ENCODE results near the gene DEGS2. TPM values are rescaled to one million over a fixed set of nuclear protein-coding genes. Genes with fewer than 3 reads are reported as not detected.
A peak's percentile ranks its signal among the peaks of the same experiment; 100 is the strongest.

DEGS2 gene
- total RNA-seq, 2 experiments from 2014 or later = 0.05 to 0.39 TPM

DNA sequence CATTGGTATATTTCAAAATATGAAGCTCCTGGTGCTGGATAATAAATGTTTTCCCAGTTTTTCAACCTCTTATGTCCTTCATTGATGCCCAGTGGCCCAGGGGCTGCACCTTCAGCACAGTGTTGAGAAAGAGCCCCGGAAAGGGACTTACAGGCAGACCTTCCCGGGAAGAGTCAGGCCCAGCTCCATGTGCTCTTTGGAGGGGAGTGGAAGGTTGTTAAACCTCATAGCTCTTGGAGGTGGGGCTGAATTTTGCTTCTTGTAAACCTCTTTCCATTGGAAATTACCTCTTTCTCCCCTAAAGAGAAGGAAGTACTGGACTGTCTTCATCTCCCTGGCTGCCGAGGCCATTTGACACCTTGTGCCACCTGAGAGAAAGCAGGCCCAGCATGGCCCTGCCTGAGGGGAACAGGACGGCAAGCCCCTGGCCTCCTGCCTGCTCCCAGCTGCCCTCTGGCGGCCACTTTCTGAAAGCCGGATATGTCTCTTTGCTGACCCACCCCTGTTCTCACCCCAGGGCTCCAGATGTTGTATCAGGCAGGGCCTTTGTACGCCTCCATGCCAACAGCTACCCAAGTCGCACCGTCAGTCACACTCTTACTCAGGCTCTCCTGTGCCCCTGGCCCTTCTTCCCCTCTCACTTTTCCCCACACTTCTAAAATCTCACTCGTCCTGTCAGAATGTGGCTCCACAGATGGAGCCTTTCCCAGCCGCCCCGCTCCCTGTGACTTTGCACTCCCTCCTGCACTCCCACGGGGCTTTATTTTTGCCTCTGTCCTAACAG is 51.2 kb downstream of the DEGS2 start:
- DNase-seq (peak; percentile 89), ATAC-seq (peak; percentile 66)
- Mint-ChIP-seq H3K9me3 (ENCODE audit: insufficient read depth) (no peaks in the 10 kb centered on the region), H3K36me3 (ENCODE audit: low read depth) (peaks cover 89% of the 10 kb centered on the region), H3K4me3 (no peak overlapping the region), H3K27me3 (ENCODE audit: low read depth) (no peaks in the 10 kb centered on the region), H3K27ac (peak overlapping the region; percentile 86), H3K4me1 (ENCODE audit: low read depth) (peaks cover 82% of the 10 kb centered on the region)
- POLR2A ChIA-PET = interaction anchor here (0.6 to 1.9 kb wide), 9 partner anchors 10 to 52 kb away, joined by 3 to 11 read pairs (median 4); no protein-coding TSS in a partner anchor
- CTCF ChIA-PET = interaction anchor here (0.6 to 13.2 kb wide), 23 partner anchors 8 to 128 kb away, joined by 3 to 321 read pairs (median 7); partner anchors contain the start of gene EVL

DNA sequence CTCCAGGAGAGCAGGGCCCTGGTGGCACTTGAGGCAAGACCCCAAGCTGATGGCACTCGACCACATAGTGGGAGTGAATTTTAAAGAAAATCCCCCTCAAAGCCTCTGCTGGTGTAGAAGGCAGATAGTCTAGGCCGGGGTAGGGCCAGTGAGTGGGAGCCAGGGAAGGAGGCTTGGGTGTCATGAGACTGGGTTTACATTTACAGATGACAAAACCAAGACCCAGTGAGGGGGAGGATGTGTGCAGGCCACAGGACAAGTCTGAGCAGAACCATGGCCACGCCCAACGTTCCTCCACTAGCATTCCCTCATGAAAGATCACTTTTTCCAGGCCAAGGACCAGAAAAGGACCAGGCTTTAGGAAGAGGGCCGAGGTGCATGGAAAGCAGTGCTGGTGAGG is 52.2 kb downstream of the DEGS2 start:
- ChIA-PET CTCF (interaction anchor here (1.0 to 13.2 kb wide), 16 partner anchors 9 to 124 kb away, joined by 3 to 321 read pairs (median 11); partner anchors contain the start of gene EVL), POLR2A (interaction anchor here (0.6 to 3.6 kb wide), 5 partner anchors 25 to 102 kb away, joined by 3 to 20 read pairs (median 8); no protein-coding TSS in a partner anchor)
- peaks cover 82% of the 10 kb centered on the region for H3K4me1 Mint-ChIP-seq (ENCODE audit: low read depth)
- DNase-seq = peak; percentile 41
- no peaks in the 10 kb centered on the region for H3K9me3 Mint-ChIP-seq (ENCODE audit: insufficient read depth)
- peaks cover 88% of the 10 kb centered on the region for H3K36me3 Mint-ChIP-seq (ENCODE audit: low read depth)
- peak overlapping the region; percentile 57 for H3K4me3 Mint-ChIP-seq
- peak; percentile 20 for ATAC-seq
- no peaks in the 10 kb centered on the region for H3K27me3 Mint-ChIP-seq (ENCODE audit: low read depth)
- H3K27ac Mint-ChIP-seq = peak overlapping the region; percentile 86

DNA sequence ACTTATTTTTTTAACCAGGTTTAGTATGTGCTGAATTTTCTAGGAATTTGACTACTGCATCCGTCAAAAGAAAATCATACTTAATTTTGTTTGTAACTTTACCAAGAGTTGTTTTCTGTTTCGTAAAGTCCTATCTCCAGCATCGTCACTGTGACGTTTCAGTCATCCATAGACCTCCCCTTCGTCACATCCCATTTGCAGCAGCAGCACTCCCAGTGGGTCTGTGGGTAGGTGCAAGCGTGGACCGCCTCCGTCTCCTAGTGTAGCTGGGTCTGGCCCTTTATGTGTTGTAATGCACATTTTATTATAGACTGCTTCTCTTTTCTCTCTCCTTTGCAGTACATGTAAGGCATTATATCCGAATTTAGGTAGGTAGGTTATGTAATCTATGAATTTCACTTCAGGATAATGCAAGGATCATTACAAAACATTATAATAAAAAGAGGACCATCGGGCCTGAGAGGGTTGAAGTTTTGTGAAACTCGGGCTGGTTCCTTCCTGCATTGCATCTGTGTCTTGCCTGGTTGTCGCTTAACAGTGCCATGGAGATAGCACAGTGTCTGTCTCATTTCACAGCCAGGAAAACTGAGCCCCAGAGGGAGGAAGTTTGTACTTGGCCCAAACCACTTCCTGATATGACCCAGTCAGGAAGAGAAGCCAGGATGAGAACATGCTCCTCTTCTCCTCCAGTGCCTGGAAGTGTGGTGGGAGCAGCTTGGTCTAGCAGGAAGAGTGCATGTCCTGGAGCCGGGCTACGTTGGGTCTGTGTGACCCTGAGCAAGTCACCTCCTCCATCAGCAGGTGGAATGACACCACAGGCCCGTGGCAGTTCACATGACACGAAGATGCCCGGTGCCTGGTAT is 53.0 kb downstream of the DEGS2 start:
- H3K4me1 Mint-ChIP-seq (ENCODE audit: low read depth) = peaks cover 86% of the 10 kb centered on the region
- CTCF ChIA-PET = interaction anchor here (1.0 to 13.2 kb wide), 14 partner anchors 9 to 135 kb away, joined by 3 to 321 read pairs (median 6); partner anchors contain the start of gene EVL
- peaks cover 88% of the 10 kb centered on the region for H3K36me3 Mint-ChIP-seq (ENCODE audit: low read depth)
- peak; percentile 43 for ATAC-seq
- H3K9me3 Mint-ChIP-seq (ENCODE audit: insufficient read depth) = no peaks in the 10 kb centered on the region
- DNase-seq = peak; percentile 69
- peak overlapping the region; percentile 57 for H3K4me3 Mint-ChIP-seq
- H3K27ac Mint-ChIP-seq = peak overlapping the region; percentile 86
- POLR2A ChIA-PET = interaction anchor here (0.8 to 3.6 kb wide), 8 partner anchors 25 to 45 kb away, joined by 4 to 20 read pairs (median 8); partner anchors contain the start of gene EVL
- H3K27me3 Mint-ChIP-seq (ENCODE audit: low read depth) = no peaks in the 10 kb centered on the region

DNA sequence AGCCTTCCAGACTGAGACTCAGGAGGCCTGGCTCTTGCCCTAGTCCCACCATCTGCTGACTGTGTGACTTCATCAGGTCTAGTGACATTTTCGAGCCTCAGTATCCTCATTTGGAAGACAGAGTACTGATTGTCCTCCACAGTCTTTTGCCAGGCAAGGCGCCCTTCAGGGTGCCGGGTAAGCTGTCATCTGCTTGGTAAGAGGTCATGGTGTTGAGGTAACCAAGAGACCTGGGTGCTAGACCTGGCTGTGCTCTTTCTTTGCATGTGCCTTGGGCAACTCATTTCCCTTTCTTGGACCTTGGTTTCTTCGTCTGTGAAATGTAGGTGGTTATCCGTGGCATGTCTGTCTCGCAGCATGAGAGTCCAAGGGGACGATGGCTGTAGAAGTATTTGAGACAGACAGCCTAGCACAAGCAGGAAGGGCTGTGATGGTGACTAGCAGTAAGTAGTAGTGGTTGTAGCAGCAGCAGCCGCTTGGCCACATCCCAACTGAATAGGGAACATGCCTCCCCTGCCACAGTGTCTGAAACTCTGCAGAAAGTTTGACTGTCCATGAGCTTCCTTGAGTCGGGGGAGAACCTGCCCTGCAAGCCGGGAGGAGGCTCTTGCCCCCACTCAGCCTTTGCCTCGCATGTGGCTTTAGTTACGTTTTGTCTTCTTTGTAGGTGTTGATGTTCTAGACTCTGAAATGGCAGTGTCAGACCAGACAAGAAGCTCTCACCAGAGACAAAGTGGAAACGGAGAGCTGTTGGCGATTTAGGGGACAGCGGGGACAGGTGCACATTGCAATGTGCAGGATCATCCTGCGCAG is 53.9 kb downstream of the DEGS2 start:
- H3K4me1 Mint-ChIP-seq (ENCODE audit: low read depth) = peaks cover 93% of the 10 kb centered on the region
- H3K36me3 Mint-ChIP-seq (ENCODE audit: low read depth) = peaks cover 90% of the 10 kb centered on the region
- ChIA-PET POLR2A (interaction anchor here (0.8 to 3.6 kb wide), 8 partner anchors 24 to 44 kb away, joined by 4 to 20 read pairs (median 8); partner anchors contain the start of gene EVL), CTCF (interaction anchor here (1.0 to 13.2 kb wide), 15 partner anchors 8 to 134 kb away, joined by 3 to 321 read pairs (median 7); partner anchors contain the start of gene EVL)
- no peaks in the 10 kb centered on the region for H3K27me3 Mint-ChIP-seq (ENCODE audit: low read depth)
- peak overlapping the region; percentile 53 for H3K4me3 Mint-ChIP-seq
- H3K27ac Mint-ChIP-seq = peak overlapping the region; percentile 86
- peak; percentile 52 for DNase-seq
- peak; percentile 31 for ATAC-seq
- no peaks in the 10 kb centered on the region for H3K9me3 Mint-ChIP-seq (ENCODE audit: insufficient read depth)

DNA sequence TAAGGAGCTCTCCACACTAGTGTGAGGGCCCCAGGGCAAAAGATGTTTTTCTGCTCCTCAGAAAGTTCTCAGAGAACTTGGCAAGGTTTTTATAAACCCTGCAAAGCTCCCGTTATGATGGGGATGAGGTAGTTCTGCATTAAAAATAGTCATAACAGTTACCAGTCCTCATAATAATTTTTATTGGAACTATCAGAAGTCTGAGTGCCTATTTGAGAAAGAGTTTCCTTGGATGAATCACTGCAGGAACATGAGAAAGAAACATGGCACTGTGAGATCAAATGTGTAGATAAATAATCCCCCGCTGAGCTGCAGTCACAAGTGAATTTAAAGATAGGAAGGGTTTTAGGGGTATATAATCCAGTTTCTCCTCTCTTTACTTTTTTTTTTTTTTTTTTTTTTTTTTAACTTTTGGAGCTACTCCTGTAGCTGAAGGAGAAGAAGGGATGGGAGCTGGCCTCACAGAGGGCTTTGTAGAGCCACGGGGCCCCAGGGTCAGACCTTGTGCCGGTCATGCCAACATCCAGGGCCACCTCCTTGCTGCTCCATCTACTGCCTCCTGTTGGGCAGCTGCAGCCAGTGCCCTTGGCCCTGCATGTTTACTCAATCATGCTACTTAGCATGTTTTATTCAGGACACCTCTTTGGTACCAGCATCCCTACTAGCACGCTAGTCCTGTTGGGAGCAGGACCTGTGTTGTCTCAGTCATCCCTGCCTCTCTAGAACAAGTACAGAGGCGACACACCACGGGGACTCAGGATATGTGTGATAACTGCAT is 54.7 kb downstream of the DEGS2 start:
- Mint-ChIP-seq H3K36me3 (ENCODE audit: low read depth) (peaks cover 90% of the 10 kb centered on the region), H3K9me3 (ENCODE audit: insufficient read depth) (no peaks in the 10 kb centered on the region), H3K27me3 (ENCODE audit: low read depth) (no peaks in the 10 kb centered on the region), H3K27ac (peak overlapping the region; percentile 86), H3K4me1 (ENCODE audit: low read depth) (peaks cover 96% of the 10 kb centered on the region), H3K4me3 (peak overlapping the region; percentile 53)
- ChIA-PET CTCF (interaction anchor here (0.8 to 13.2 kb wide), 12 partner anchors 9 to 130 kb away, joined by 3 to 321 read pairs (median 6); partner anchors contain the start of gene EVL), POLR2A (interaction anchor here (0.6 to 3.6 kb wide), 9 partner anchors 9 to 40 kb away, joined by 3 to 20 read pairs (median 8); partner anchors contain the start of gene EVL)
- ATAC-seq (no peak), DNase-seq (no peak)

DNA sequence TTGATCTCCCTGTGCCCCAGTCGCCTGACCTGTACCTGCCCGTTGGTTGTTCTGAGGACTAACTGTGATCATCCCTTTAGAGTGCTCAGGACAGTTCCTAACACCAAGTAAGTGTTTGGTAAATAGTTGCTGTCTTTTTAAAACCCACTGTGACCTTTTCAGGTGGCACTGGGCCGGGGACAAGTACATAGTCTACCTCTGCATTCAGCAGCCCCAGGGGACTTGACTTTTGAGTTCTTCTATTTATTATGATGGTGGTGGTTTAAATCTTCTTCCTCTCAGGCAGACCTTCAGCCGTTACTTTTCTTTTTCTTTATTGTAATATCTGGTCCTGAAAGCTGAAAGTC is 55.5 kb downstream of the DEGS2 start:
- DNase-seq = no peak
- no peak for ATAC-seq
- Mint-ChIP-seq H3K4me1 (ENCODE audit: low read depth) (peaks cover 96% of the 10 kb centered on the region), H3K9me3 (ENCODE audit: insufficient read depth) (no peaks in the 10 kb centered on the region), H3K27me3 (ENCODE audit: low read depth) (no peaks in the 10 kb centered on the region), H3K4me3 (peak overlapping the region; percentile 53), H3K27ac (peak overlapping the region; percentile 76), H3K36me3 (ENCODE audit: low read depth) (peaks cover 90% of the 10 kb centered on the region)
- ChIA-PET CTCF (interaction anchor here (0.8 to 13.2 kb wide), 10 partner anchors 8 to 130 kb away, joined by 3 to 321 read pairs (median 6); partner anchors contain the start of gene EVL), POLR2A (interaction anchor here (1.8 to 3.6 kb wide), 5 partner anchors 22 to 38 kb away, joined by 8 to 20 read pairs (median 13); partner anchors contain the start of gene EVL)

DNA sequence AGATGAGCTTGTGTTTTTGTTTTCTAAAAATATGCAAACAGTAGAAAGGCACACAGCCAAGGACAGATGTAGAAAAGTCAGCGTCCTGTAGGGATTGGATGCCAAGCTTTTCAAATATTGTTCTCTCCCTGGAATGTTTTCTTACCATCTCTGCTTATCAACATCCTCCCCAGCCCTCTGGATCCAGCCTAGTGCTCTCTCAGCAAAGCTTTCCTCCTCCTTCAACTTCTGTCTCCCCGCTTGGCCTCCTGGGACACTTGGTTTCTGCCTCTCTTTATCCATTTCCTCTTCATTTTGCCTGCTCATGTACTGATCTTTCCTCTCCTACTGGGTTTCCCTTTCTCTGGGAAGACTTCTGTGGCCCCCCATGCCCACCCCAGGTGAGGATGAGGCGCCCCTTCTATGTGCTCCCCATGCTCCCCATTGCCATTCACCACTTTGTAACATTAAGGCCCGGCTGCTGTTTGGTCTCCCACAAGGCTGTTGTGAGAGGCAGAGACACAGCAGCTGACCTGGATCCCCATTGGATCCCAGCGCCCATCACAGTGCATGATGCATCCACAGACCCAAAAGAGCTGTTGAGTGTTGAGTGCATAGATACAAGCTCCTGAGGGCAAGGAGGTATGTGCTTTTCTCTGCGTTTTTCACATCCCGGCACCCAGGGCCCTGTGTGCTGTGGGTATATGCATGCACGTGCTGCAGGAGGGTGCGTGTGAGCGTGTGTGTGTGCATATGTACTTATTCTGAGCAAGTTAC is 56.0 kb downstream of the DEGS2 start:
- H3K27ac Mint-ChIP-seq = peak overlapping the region; percentile 76
- peak overlapping the region; percentile 53 for H3K4me3 Mint-ChIP-seq
- H3K4me1 Mint-ChIP-seq (ENCODE audit: low read depth) = peaks cover 96% of the 10 kb centered on the region
- DNase-seq (peak; percentile 43), ATAC-seq (peak; percentile 20)
- no peaks in the 10 kb centered on the region for H3K9me3 Mint-ChIP-seq (ENCODE audit: insufficient read depth)
- POLR2A ChIA-PET = interaction anchor here (0.7 to 3.6 kb wide), 7 partner anchors 17 to 38 kb away, joined by 3 to 20 read pairs (median 8); partner anchors contain the start of gene EVL
- H3K27me3 Mint-ChIP-seq (ENCODE audit: low read depth) = no peaks in the 10 kb centered on the region
- peaks cover 90% of the 10 kb centered on the region for H3K36me3 Mint-ChIP-seq (ENCODE audit: low read depth)
- CTCF ChIA-PET = interaction anchor here (0.8 to 13.2 kb wide), 13 partner anchors 7 to 120 kb away, joined by 3 to 321 read pairs (median 4); partner anchors contain the start of gene EVL

DNA sequence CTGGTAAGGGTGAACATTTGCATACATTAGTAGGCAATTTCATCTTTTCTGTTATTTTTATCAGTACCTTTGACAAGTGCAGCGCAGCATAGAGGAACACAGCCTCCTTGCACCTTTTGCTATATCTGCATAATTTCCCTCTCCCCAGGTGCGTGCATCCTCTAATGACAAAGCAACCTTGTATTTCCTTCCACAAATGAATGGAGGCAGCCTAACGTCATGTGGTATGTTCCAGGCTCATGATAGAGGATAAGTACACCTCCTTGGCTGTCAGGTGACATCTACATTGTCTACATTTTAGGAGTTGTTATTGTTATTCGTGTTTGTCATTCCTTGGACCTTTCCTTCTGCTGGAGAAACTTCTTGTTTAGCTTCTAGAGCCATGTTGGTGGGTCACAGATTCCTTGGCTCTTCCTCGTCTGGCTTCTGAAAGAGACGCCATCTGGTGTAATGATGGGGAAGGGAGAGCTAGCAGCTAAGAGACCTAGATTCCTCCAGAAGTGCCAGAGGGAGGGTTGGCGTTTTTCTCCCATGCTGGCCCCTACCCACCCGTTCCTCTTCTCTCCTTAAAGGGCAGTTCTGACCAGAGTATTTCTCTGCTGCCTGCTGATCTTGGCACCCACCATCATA is 57.2 kb downstream of the DEGS2 start:
- peaks cover 89% of the 10 kb centered on the region for H3K36me3 Mint-ChIP-seq (ENCODE audit: low read depth)
- H3K9me3 Mint-ChIP-seq (ENCODE audit: insufficient read depth) = no peaks in the 10 kb centered on the region
- no peaks in the 10 kb centered on the region for H3K27me3 Mint-ChIP-seq (ENCODE audit: low read depth)
- no peak overlapping the region for H3K4me3 Mint-ChIP-seq
- DNase-seq (no peak), ATAC-seq (no peak)
- CTCF ChIA-PET = interaction anchor here (1.3 to 13.2 kb wide), 5 partner anchors 20 to 119 kb away, joined by 3 to 321 read pairs (median 6); partner anchors contain the start of gene EVL
- H3K4me1 Mint-ChIP-seq (ENCODE audit: low read depth) = peaks cover 96% of the 10 kb centered on the region
- POLR2A ChIA-PET = interaction anchor here (0.7 to 2.2 kb wide), 4 partner anchors 10 to 33 kb away, joined by 3 to 9 read pairs (median 3); no protein-coding TSS in a partner anchor
- H3K27ac Mint-ChIP-seq = peak overlapping the region; percentile 76
